Ramos (cell line): ENCODE measurements around the gene GSK3B.

Experiments used
- in situ Hi-C: fragments of 300-500 bp; cut with MboI; formaldehyde crosslinking; loops from one replicate; pipeline ENCODE4 v1.14.3; 2022; ENCODE audit warnings: low sequenced_read_pairs; ENCODE audit not compliant: unreplicated experiment

Gene GSK3B

GRCh38 chr3:120093911-120094775 is at the start of gene GSK3B:
TSS of gene GSK3B (minus strand) at chr3:120094447. CDS start at chr3:120093434, 1,013 bp downstream.
- in situ Hi-C loops = no loop called here

GRCh38 chr3:120143676-120144075 is 49.4 kb upstream of the GSK3B start:
- in situ Hi-C loops = no loop called here

- in situ Hi-C loops = no loop called here
Observed at GRCh38 chr3:120142236-120142635, 48.0 kb upstream of the GSK3B start.

GRCh38 chr3:120140098-120140742 is 46.0 kb upstream of the GSK3B start:
- in situ Hi-C loops = no loop called here

- in situ Hi-C loops = no loop called here
Observed at GRCh38 chr3:120139140-120139539, 44.9 kb upstream of the GSK3B start.

GRCh38 chr3:120137548-120137947 is 43.3 kb upstream of the GSK3B start:
- in situ Hi-C loops = no loop called here

- in situ Hi-C loops = no loop called here
Observed at GRCh38 chr3:120130656-120131055, 36.4 kb upstream of the GSK3B start.

- in situ Hi-C loops = no loop called here
Observed at GRCh38 chr3:120129718-120130513, 35.7 kb upstream of the GSK3B start.

GRCh38 chr3:120129051-120129450 is 34.8 kb upstream of the GSK3B start:
- in situ Hi-C loops = no loop called here

- in situ Hi-C loops = no loop called here
Observed at GRCh38 chr3:120125992-120126391, 31.7 kb upstream of the GSK3B start.

- in situ Hi-C loops = no loop called here
Observed at GRCh38 chr3:120119846-120120510, 25.7 kb upstream of the GSK3B start.

- in situ Hi-C loops = no loop called here
Observed at GRCh38 chr3:120114981-120115380, 20.7 kb upstream of the GSK3B start.

GRCh38 chr3:120114376-120114775 is 20.1 kb upstream of the GSK3B start:
- in situ Hi-C loops = no loop called here

GRCh38 chr3:120113128-120114116 is 19.2 kb upstream of the GSK3B start:
- in situ Hi-C loops = no loop called here

GRCh38 chr3:120111898-120112297 is 17.7 kb upstream of the GSK3B start:
- in situ Hi-C loops = no loop called here

GRCh38 chr3:120103276-120103675 is 9.0 kb upstream of the GSK3B start:
- in situ Hi-C loops = no loop called here

GRCh38 chr3:120102674-120103073 is 8.4 kb upstream of the GSK3B start:
- in situ Hi-C loops = no loop called here

GRCh38 chr3:120102232-120102631 is 8.0 kb upstream of the GSK3B start:
- in situ Hi-C loops = no loop called here

GRCh38 chr3:120101624-120102023 is 7.4 kb upstream of the GSK3B start:
- in situ Hi-C loops = no loop called here
